Measurements from ENCODE around the gene OLFM2.

DNA sequence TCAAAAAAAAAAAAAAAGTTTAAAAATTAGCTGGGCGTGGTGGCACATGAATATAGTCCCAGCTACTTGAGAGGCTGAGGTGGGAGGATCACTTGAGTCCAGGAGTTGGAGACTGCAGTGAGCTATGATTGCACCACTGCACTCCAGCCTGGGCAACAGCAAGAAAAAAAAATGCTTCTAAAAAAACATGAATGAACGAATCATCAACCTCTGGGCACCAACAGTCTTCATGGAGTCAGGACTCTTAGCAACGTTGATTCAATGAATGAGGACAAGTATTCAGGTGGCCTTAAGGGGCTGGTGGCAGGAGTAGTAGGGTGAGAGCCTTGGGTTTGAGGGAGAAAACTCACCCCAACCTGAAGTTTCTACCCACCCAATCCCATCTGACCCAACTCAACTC is 20.6 kb upstream of the OLFM2 start:
- TF ChIP-seq POLR2A (IDR thresholded peaks at IDR 0.05; ENCODE audit: low read depth, low read length) (no peak), SMC3 (IDR thresholded peaks at IDR 0.05; ENCODE audit: low read depth, low read length) (no peak), RAD21 (IDR thresholded peaks at IDR 0.05; ENCODE audit: low read length) (no peak), RCOR1 (IDR thresholded peaks at IDR 0.05; ENCODE audit: insufficient replicate concordance, low read length) (no peak), RFX5 (IDR thresholded peaks at IDR 0.05; ENCODE audit: low read depth, low read length) (no peak), BHLHE40 (IDR thresholded peaks at IDR 0.05; ENCODE audit: low read depth, low read length) (no peak)
- TF ChIP-seq, protein P1, sequence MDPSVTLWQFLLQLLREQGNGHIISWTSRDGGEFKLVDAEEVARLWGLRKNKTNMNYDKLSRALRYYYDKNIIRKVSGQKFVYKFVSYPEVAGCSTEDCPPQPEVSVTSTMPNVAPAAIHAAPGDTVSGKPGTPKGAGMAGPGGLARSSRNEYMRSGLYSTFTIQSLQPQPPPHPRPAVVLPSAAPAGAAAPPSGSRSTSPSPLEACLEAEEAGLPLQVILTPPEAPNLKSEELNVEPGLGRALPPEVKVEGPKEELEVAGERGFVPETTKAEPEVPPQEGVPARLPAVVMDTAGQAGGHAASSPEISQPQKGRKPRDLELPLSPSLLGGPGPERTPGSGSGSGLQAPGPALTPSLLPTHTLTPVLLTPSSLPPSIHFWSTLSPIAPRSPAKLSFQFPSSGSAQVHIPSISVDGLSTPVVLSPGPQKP (IDR thresholded peaks at IDR 0.05; ENCODE audit: borderline replicate concordance, low read depth, low read length): no peak
- TF ChIP-seq, protein P2, sequence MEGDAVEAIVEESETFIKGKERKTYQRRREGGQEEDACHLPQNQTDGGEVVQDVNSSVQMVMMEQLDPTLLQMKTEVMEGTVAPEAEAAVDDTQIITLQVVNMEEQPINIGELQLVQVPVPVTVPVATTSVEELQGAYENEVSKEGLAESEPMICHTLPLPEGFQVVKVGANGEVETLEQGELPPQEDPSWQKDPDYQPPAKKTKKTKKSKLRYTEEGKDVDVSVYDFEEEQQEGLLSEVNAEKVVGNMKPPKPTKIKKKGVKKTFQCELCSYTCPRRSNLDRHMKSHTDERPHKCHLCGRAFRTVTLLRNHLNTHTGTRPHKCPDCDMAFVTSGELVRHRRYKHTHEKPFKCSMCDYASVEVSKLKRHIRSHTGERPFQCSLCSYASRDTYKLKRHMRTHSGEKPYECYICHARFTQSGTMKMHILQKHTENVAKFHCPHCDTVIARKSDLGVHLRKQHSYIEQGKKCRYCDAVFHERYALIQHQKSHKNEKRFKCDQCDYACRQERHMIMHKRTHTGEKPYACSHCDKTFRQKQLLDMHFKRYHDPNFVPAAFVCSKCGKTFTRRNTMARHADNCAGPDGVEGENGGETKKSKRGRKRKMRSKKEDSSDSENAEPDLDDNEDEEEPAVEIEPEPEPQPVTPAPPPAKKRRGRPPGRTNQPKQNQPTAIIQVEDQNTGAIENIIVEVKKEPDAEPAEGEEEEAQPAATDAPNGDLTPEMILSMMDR (conservative IDR thresholded peaks at IDR 0.05; ENCODE audit: low read depth, low read length): no peak
- TF ChIP-seq, protein P3, sequence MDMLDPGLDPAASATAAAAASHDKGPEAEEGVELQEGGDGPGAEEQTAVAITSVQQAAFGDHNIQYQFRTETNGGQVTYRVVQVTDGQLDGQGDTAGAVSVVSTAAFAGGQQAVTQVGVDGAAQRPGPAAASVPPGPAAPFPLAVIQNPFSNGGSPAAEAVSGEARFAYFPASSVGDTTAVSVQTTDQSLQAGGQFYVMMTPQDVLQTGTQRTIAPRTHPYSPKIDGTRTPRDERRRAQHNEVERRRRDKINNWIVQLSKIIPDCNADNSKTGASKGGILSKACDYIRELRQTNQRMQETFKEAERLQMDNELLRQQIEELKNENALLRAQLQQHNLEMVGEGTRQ (IDR thresholded peaks at IDR 0.05; ENCODE audit: low read depth, low read length): no peak
